ENCODE measurements around the gene SCN9A.

SCN9A gene

GRCh38 chr2:166163775-166164174 lies 212.0 kb downstream of the SCN9A start:
- DNase-seq = no peak

- DNase-seq = no peak
Measured at GRCh38 chr2:166158546-166158945, 217.2 kb downstream of the SCN9A start.

- DNase-seq = no peak
Measured at GRCh38 chr2:166157578-166157977, 218.2 kb downstream of the SCN9A start.

- DNase-seq = no peak
Measured at GRCh38 chr2:166156985-166157490, 218.7 kb downstream of the SCN9A start.

GRCh38 chr2:166155589-166155988 lies 220.2 kb downstream of the SCN9A start:
- no peak for DNase-seq

- DNase-seq = no peak
Measured at GRCh38 chr2:166154685-166155338, 220.9 kb downstream of the SCN9A start.

- DNase-seq = no peak
Measured at GRCh38 chr2:166152064-166152463, 223.7 kb downstream of the SCN9A start.

GRCh38 chr2:166148500-166149400 lies 227.0 kb downstream of the SCN9A start:
- peak; percentile 12 for DNase-seq

GRCh38 chr2:166147883-166148282 lies 227.9 kb downstream of the SCN9A start:
- DNase-seq = no peak
